Pancreas (tissue), 10 donors: ENCODE results near the gene FHOD3. TPM values are rescaled to one million over a fixed set of nuclear protein-coding genes. Genes with fewer than 3 reads are reported as not detected.

ENCODE experiments used
- ATAC-seq, 4 donors: fragments of 200-7000 bp; cut with Tn5 transposase; one replicate each; pipeline versions ENCODE4 v1.8.0 to v1.9.1; 2020; ENCODE audit warnings: mild to moderate bottlenecking in 4 of 4, moderate library complexity in 4 of 4
- DNase-seq, 6 donors: peaks; one replicate each; pipeline ENCODE4 v3.0.0-alpha.2; 2020
- FAIRE-seq: peaks from 2 replicates; lab custom pipeline; 2012; peaks lifted over from hg19 to GRCh38; lab: Jason Lieb, UNC
- H3K27ac ChIP-seq, 4 donors: fragments of 200-600 bp; sonication (generic); 1 replicate in 3 of 4; 2 replicates in 1 of 4; pipeline versions ENCODE4 v1.5.0 to v1.8.0; 2020
- H3K27me3 ChIP-seq, 4 donors: fragments of 200-600 bp; one replicate each; pipeline ENCODE4 v1.8.0; 2021
- H3K36me3 ChIP-seq, 3 donors: fragments of 200-600 bp; sonication (generic) in 1 of 3; one replicate each; pipeline versions ENCODE4 v1.5.0 to v1.8.0; 2020 to 2021
- H3K4me1 ChIP-seq, 3 donors: fragments of 200-600 bp; one replicate each; pipeline ENCODE4 v1.8.0; 2021
- H3K4me3 ChIP-seq, 4 donors: fragments of 200-600 bp; sonication (generic) in 2 of 4; one replicate each; pipeline versions ENCODE4 v1.5.0 to v1.8.0; 2020 to 2021
- H3K9me3 ChIP-seq, 4 donors: fragments of 200-600 bp; one replicate each; pipeline ENCODE4 v1.8.0; 2021
- WGBS, 2 donors: extraction: QIAGEN DNeasy Blood & Tissue Kit; methylation state at CpG; one replicate each; pipeline ENCODE4 v1.1.7; 2013; 5-methylcytosine and 5-hydroxymethylcytosine counted together
- intact Hi-C, 3 donors: fragments of 100-400 bp; cut with DNase I; formaldehyde crosslinking; loops; one replicate each; pipeline versions ENCODE4 v1.11.1 to v1.14.2; 2022
- polyA plus RNA-seq, 2 donors: library from polyadenylated mRNA; stranded (reverse); fragments of 200-250 nt; gene quantifications; one replicate each; pipeline ENCODE4 v1.2.3, GENCODE V29; 2013
- total RNA-seq, 6 donors: library from RNA; stranded (reverse); fragmentation: NEBNext Ultra II Directional in 4 of 6; extraction: Animal tissue kit (Norgen Biotek cat#: 25700) in 4 of 6; gene quantifications; one replicate each; pipeline versions ENCODE4 v1.2.1 to v1.2.4, GENCODE V29; 2021 to 2023
- TF ChIP-seq, protein P1 (sequence below), 4 donors: fragments of 200-600 bp; sonication (generic) in 3 of 4; IDR thresholded peaks; one replicate each; pipeline versions ENCODE4 v1.5.0 to v1.8.0; 2021; ENCODE audit warnings: antibody characterized with exemption in 4 of 4
- donor health status: healthy with polysubstance abuse.
- donor health status: DM: no; HTN: no; CAD: no; lungs with moderate emphysema.
- donor health status: DM: no; HTN: no; CAD: no.
- donor health status: control.
- donor health status: control.
- donor health status: Bipolar disorder and iron deficiency.
- donor health status: DM: yes; HTN: yes; CAD: no.
- donor health status: DM: no; HTN: no; CAD: no.
- donor health status: DM: no; HTN: no; CAD: no.
- donor health status: DM: yes; HTN: yes; CAD: no.

FHOD3 gene
- total and polyA plus RNA-seq, 8 donors, result 0.25 to 4.3 (median 1.2) TPM

GRCh38 chr18:36534154-36534688 lies 236.7 kb downstream of the FHOD3 start:
- H3K36me3 ChIP-seq, result no peaks in the 10 kb centered on the region
- intact Hi-C loops, result no loop called here
- DNase-seq (no peak), FAIRE-seq (no peak), ATAC-seq (no peak)
- H3K9me3 ChIP-seq, result no peaks in the 10 kb centered on the region
- TF ChIP-seq, protein P1, sequence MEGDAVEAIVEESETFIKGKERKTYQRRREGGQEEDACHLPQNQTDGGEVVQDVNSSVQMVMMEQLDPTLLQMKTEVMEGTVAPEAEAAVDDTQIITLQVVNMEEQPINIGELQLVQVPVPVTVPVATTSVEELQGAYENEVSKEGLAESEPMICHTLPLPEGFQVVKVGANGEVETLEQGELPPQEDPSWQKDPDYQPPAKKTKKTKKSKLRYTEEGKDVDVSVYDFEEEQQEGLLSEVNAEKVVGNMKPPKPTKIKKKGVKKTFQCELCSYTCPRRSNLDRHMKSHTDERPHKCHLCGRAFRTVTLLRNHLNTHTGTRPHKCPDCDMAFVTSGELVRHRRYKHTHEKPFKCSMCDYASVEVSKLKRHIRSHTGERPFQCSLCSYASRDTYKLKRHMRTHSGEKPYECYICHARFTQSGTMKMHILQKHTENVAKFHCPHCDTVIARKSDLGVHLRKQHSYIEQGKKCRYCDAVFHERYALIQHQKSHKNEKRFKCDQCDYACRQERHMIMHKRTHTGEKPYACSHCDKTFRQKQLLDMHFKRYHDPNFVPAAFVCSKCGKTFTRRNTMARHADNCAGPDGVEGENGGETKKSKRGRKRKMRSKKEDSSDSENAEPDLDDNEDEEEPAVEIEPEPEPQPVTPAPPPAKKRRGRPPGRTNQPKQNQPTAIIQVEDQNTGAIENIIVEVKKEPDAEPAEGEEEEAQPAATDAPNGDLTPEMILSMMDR (IDR thresholded peaks at IDR 0.05), result no peak
- WGBS, 2 donors, result 91 to 94% methylated on average over 5 of the region's 5 CpGs
- no peaks in the 10 kb centered on the region for H3K27me3 ChIP-seq
- no peak overlapping the region for H3K27ac ChIP-seq
- no peak overlapping the region for H3K4me3 ChIP-seq
- H3K4me1 ChIP-seq, result no peaks in the 10 kb centered on the region

GRCh38 chr18:36535202-36535935 lies 237.9 kb downstream of the FHOD3 start:
- Histone ChIP-seq H3K27me3 (no peaks in the 10 kb centered on the region), H3K4me3 (no peak overlapping the region), H3K4me1 (no peaks in the 10 kb centered on the region), H3K36me3 (no peaks in the 10 kb centered on the region), H3K27ac (no peak overlapping the region), H3K9me3 (no peaks in the 10 kb centered on the region)
- FAIRE-seq (peak; percentile 47), ATAC-seq (no peak), DNase-seq (no peak)
- intact Hi-C loops, result no loop called here
- WGBS, 2 donors, result 95 to 98% methylated on average over 2 of the region's 2 CpGs
- TF ChIP-seq, protein P1 (IDR thresholded peaks at IDR 0.05), result no peak

GRCh38 chr18:36536426-36536825 lies 238.9 kb downstream of the FHOD3 start:
- 86 to 87% methylated on average over 4 of the region's 4 CpGs for WGBS, 2 donors
- DNase-seq (no peak), FAIRE-seq (no peak), ATAC-seq (no peak)
- intact Hi-C loops, result no loop called here
- no peaks in the 10 kb centered on the region for H3K4me1 ChIP-seq
- H3K4me3 ChIP-seq, result no peak overlapping the region
- H3K36me3 ChIP-seq, result no peaks in the 10 kb centered on the region
- H3K9me3 ChIP-seq, result no peaks in the 10 kb centered on the region
- no peak overlapping the region for H3K27ac ChIP-seq
- TF ChIP-seq, protein P1 (IDR thresholded peaks at IDR 0.05), result no peak
- H3K27me3 ChIP-seq, result no peaks in the 10 kb centered on the region

GRCh38 chr18:36537289-36537688 lies 239.8 kb downstream of the FHOD3 start:
- no peak overlapping the region for H3K4me3 ChIP-seq
- DNase-seq (no peak), FAIRE-seq (no peak), ATAC-seq (no peak)
- H3K9me3 ChIP-seq, result no peaks in the 10 kb centered on the region
- H3K36me3 ChIP-seq, result no peaks in the 10 kb centered on the region
- intact Hi-C loops, result no loop called here
- TF ChIP-seq, protein P1 (IDR thresholded peaks at IDR 0.05), result no peak
- H3K27ac ChIP-seq, result no peak overlapping the region
- H3K27me3 ChIP-seq, result no peaks in the 10 kb centered on the region
- no peaks in the 10 kb centered on the region for H3K4me1 ChIP-seq

- intact Hi-C loops, result no loop called here
- H3K36me3 ChIP-seq, result no peaks in the 10 kb centered on the region
- DNase-seq, result no peak
- H3K9me3 ChIP-seq, result no peaks in the 10 kb centered on the region
- H3K4me1 ChIP-seq, result no peaks in the 10 kb centered on the region
- no peak for ATAC-seq
- H3K27me3 ChIP-seq, result no peaks in the 10 kb centered on the region
- no peak overlapping the region for H3K27ac ChIP-seq
- H3K4me3 ChIP-seq, result no peak overlapping the region
- no peak for FAIRE-seq
- 88 to 89% methylated on average over 5 of the region's 5 CpGs for WGBS, 2 donors
- TF ChIP-seq, protein P1 (IDR thresholded peaks at IDR 0.05), result no peak
Observed at GRCh38 chr18:36539674-36540231, 242.2 kb downstream of the FHOD3 start.
